ENCODE measurements around the gene SH3RF1.

SH3RF1 gene

DNA sequence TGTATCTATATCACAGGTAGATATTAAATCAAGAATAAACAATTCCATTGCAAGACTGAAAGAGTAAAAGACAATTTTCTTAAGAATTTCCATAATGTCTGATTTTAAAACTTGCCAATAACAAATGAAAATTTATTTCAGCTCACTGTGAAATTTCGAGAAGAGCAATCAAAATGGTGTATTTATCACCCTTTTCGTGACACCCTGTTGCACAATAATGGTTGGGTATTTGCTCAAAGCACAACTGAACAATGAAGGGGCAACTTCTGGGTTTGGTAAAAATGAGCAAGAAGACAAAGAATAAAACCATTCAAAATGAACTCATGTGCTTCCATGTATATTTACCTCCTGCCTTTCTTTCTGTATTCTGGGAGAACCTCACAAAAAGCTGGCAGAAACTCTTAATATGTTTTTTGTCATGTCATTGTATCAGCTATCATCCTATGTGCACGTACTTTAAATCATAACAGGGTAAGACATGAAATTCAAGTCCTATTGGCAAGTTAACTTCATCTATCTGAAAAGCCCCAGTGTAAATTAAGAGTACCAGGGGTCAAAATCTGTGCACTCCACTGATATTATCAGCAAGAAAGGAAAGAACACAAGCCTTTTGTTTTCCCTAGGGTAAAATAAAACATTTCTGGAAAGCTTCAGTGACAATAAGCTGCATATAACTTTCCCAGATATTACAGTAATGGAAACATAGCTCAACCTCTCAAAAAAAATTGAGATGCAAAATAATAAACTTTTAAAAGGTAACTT is 133.8 kb downstream of the SH3RF1 start:
- no peak for DNase-seq (ENCODE audit: low read depth)
- no peak for TF ChIP-seq CTCF (conservative IDR thresholded peaks at IDR 0.05; ENCODE audit: low read depth, low read length)
- no peak overlapping the region for H3K4me3 ChIP-seq (ENCODE audit: low read length)

- TF ChIP-seq CTCF (conservative IDR thresholded peaks at IDR 0.05; ENCODE audit: low read depth, low read length), result no peak
- no peak overlapping the region for H3K4me3 ChIP-seq (ENCODE audit: low read length)
- no peak for DNase-seq (ENCODE audit: low read depth)
Observed at GRCh38 chr4:169136330-169136729, 134.4 kb downstream of the SH3RF1 start.

DNA sequence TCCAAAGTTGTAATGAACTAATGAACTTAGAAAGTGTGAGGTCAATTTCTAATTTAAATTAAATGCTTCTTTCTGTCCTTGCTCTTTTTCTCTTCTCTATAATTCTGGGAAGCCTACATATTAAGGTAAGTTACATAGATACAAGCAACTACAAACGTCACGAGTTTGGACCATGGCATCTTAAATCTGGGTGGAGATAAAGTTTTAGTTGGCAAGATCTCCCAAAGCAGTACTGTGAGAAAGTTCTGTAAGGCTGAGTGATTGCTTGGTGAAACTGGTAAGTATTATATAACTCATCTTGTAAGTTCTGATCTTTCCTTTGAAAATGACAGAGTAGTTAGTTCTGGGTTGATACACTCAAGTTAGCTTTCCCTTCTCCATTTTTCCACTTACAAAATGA is 135.0 kb downstream of the SH3RF1 start:
- TF ChIP-seq CTCF (conservative IDR thresholded peaks at IDR 0.05; ENCODE audit: low read depth, low read length), result no peak
- DNase-seq (ENCODE audit: low read depth), result no peak
- no peak overlapping the region for H3K4me3 ChIP-seq (ENCODE audit: low read length)

DNA sequence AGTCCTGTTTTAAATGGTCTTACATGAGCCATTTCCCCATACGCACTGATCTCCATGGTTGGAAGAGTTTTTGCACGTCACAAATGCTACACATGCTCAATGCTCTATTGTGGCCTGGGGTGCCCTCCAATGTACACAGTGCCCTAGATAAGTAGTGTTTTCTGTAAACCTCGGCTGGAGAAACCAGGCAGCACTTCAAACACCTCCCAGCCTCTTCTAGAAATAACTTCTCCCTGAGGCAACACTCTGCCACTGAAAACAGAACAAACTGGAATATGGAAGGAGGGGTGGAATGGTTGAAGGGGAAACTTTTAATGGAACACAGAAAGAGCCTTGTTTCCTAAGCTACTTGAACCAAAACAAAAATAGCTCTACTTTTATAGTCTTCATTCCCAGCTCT is 136.8 kb downstream of the SH3RF1 start:
- TF ChIP-seq CTCF (conservative IDR thresholded peaks at IDR 0.05; ENCODE audit: low read depth, low read length), result no peak
- DNase-seq (ENCODE audit: low read depth), result no peak

DNA sequence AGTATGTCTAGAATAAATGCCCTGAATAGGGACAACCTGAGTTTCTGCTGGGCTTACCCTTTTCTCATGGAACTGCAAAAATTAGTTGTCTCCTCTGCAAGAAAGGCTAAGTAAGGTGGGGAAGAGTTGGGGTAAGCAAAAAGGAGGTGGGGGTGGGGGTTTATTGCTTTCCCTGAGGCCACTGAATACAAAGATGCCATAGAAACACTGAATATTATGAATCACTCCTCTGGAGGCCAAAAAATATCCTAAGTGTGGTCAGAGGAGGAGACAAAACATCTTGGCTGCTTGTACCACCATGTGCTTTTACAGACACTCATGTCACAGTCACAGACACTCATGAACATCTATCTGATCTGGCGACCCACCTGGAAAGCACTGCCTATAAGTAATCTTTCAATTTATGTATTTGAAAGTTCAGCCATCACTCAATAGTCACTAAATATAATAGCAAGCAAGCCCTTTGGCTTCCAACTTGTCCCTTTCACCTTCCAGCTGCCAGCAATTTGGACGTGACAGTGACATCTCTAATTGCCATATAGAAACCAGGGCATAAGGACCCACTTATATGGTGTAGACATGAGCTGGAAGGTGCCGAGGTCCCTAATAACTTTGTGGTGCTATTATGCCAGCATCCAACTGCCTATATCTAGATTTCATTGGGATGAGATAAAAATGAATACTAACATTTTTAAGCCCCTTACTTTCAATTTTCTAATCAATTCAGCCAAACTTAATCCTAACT is 138.0 kb downstream of the SH3RF1 start:
- TF ChIP-seq CTCF (conservative IDR thresholded peaks at IDR 0.05; ENCODE audit: low read depth, low read length), result no peak

More for the DNA sequence above, 136.8 kb downstream of the SH3RF1 start:
- H3K4me3 ChIP-seq (ENCODE audit: low read length), result no peak overlapping the region

DNA sequence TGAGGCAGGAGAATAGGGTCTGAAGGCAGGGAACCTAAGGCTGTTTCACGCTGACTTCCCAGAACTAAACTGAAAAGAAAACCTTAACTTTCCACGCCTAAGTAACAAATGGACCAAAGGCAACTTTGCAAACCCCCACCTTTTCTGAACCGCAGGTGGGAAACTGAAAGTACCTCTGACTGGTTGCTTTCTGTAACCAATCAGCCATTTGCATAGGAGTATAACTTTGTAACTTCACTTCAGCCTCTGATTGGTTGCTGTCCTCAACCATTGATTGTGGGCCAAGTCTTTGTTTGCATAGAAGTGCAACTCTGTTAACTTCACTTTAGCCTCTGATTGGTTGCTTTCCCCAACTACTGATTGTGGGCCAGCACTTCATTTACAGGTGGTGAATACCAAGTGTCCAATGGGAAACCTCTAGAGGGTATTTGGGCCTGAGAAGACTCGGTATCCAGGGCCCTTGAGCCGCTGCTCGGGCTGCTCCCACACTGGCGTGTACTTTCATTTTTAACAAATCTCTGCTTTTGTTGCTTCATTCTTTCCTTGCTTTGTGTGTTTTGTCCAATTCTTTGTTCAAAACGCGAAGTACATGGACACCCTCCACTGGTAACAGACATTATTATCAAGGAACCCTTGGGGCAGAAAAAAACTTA is 139.1 kb downstream of the SH3RF1 start:
- no peak for TF ChIP-seq CTCF (conservative IDR thresholded peaks at IDR 0.05; ENCODE audit: low read depth, low read length)
- no peak overlapping the region for H3K4me3 ChIP-seq (ENCODE audit: low read length)
- DNase-seq (ENCODE audit: low read depth), result no peak

More for the DNA sequence above, 138.0 kb downstream of the SH3RF1 start:
- H3K4me3 ChIP-seq (ENCODE audit: low read length), result no peak overlapping the region
- DNase-seq (ENCODE audit: low read depth), result no peak
